Mesenchymal stem cell (in vitro differentiated cells and primary cell): ENCODE measurements around the gene CXCR6.

Experiments
- DNase-seq: peaks from one replicate; pipeline ENCODE4 v3.0.0-alpha.2; 2013
- H2AFZ ChIP-seq: one replicate; pipeline ENCODE4 v1.6.1; 2013; ENCODE audit warnings: low read depth, mild to moderate bottlenecking, control low read depth, inconsistent platforms, low read length, moderate library complexity
- H2AK5ac ChIP-seq: 2 replicates; pipeline ENCODE4 v1.6.1; 2013; ENCODE audit warnings: low read length, moderate library complexity, mild to moderate bottlenecking, inconsistent platforms; ENCODE audit not compliant: severe bottlenecking
- H2BK120ac ChIP-seq: one replicate; pipeline ENCODE4 v1.6.1; 2013; ENCODE audit warnings: low read depth, mild to moderate bottlenecking, inconsistent platforms, low read length, moderate library complexity
- H2BK12ac ChIP-seq, 2 experiments: one replicate each; pipeline ENCODE4 v1.6.1; 2013; ENCODE audit warnings: inconsistent platforms in 2 of 2, low read length in 2 of 2, mild to moderate bottlenecking in 2 of 2, moderate library complexity in 2 of 2, control low read depth in 1 of 2
- H2BK15ac ChIP-seq: one replicate; pipeline ENCODE4 v1.6.1; 2013; ENCODE audit warnings: mild to moderate bottlenecking, low read depth, inconsistent platforms; ENCODE audit not compliant: poor library complexity, severe bottlenecking
- H2BK5ac ChIP-seq: 2 replicates; pipeline ENCODE4 v1.6.1; 2013; ENCODE audit warnings: low read depth, mild to moderate bottlenecking, low read length, control low read depth, inconsistent platforms; ENCODE audit not compliant: poor library complexity, severe bottlenecking
- H3K14ac ChIP-seq, 2 experiments: one replicate each; pipeline ENCODE4 v1.6.1; 2013; ENCODE audit warnings: inconsistent platforms in 2 of 2, low read length in 2 of 2, control low read depth in 1 of 2, mild to moderate bottlenecking in 1 of 2, moderate library complexity in 1 of 2
- H3K18ac ChIP-seq, 2 experiments: one replicate each; pipeline ENCODE4 v1.6.1; 2013; ENCODE audit warnings: inconsistent platforms in 2 of 2, low read length in 2 of 2, control low read depth in 1 of 2, low read depth in 1 of 2, mild to moderate bottlenecking in 1 of 2
- H3K23ac ChIP-seq, 2 experiments: one replicate each; pipeline ENCODE4 v1.6.1; 2013; ENCODE audit warnings: inconsistent platforms in 2 of 2, low read length in 2 of 2, mild to moderate bottlenecking in 2 of 2, moderate library complexity in 2 of 2, control low read depth in 1 of 2
- H3K27ac ChIP-seq: 2 replicates; pipeline ENCODE4 v1.5.1; 2013; ENCODE audit warnings: mild to moderate bottlenecking, moderate library complexity, low read length, control low read depth, inconsistent platforms; ENCODE audit not compliant: poor library complexity, severe bottlenecking
- H3K27me3 ChIP-seq, 2 experiments: 2 replicates each; pipeline versions ENCODE4 v1.6.1 to v1.7.0; 2013; ENCODE audit warnings: low read length in 2 of 2, mild to moderate bottlenecking in 2 of 2, moderate library complexity in 2 of 2, control low read depth in 1 of 2, inconsistent platforms in 1 of 2; ENCODE audit not compliant: control insufficient read depth in 1 of 2, insufficient read depth in 1 of 2
- H3K36me3 ChIP-seq, 2 experiments: 2 replicates each; pipeline versions ENCODE4 v1.6.1 to v1.7.0; 2013; ENCODE audit warnings: low read length in 2 of 2, control low read depth in 1 of 2, inconsistent platforms in 1 of 2, low read depth in 1 of 2, mild to moderate bottlenecking in 1 of 2; ENCODE audit not compliant: insufficient read depth in 2 of 2, control insufficient read depth in 1 of 2
- H3K4ac ChIP-seq, 2 experiments: one replicate each; pipeline ENCODE4 v1.6.1; 2013; ENCODE audit warnings: inconsistent platforms in 2 of 2, low read length in 2 of 2, mild to moderate bottlenecking in 2 of 2, moderate library complexity in 2 of 2, control low read depth in 1 of 2, low read depth in 1 of 2
- H3K4me1 ChIP-seq: 2 replicates; pipeline ENCODE4 v1.6.1; 2013; ENCODE audit warnings: low read depth, low read length, control low read depth; ENCODE audit not compliant: control insufficient read depth, insufficient read depth
- H3K4me2 ChIP-seq: 2 replicates; pipeline ENCODE4 v1.6.1; 2013; ENCODE audit warnings: low read length, mild to moderate bottlenecking, inconsistent platforms; ENCODE audit not compliant: poor library complexity, severe bottlenecking
- H3K4me3 ChIP-seq, 2 experiments: 2 replicates each; pipeline versions ENCODE4 v1.5.1 to v1.7.0; 2013; ENCODE audit warnings: low read length in 2 of 2, mild to moderate bottlenecking in 2 of 2, control low read depth in 1 of 2, low read depth in 1 of 2; ENCODE audit not compliant: insufficient read depth in 1 of 2
- H3K79me1 ChIP-seq: replicated peaks from 2 replicates; pipeline ENCODE4 v1.6.1; 2013; ENCODE audit warnings: mild to moderate bottlenecking, control low read depth, low read length, inconsistent platforms; ENCODE audit not compliant: poor library complexity, severe bottlenecking
- H3K9ac ChIP-seq: 2 replicates; pipeline ENCODE4 v1.7.0; 2013; ENCODE audit warnings: mild to moderate bottlenecking, low read length, moderate library complexity
- H3K9me3 ChIP-seq: 2 replicates; pipeline ENCODE4 v1.7.0; 2013; ENCODE audit warnings: mild to moderate bottlenecking, low read length; ENCODE audit not compliant: control insufficient read depth
- H4K8ac ChIP-seq: one replicate; pipeline ENCODE4 v1.6.1; 2013; ENCODE audit warnings: inconsistent platforms, mild to moderate bottlenecking, low read length, moderate library complexity
- H4K91ac ChIP-seq: one replicate; pipeline ENCODE4 v1.6.1; 2013; ENCODE audit warnings: mild to moderate bottlenecking, low read length, inconsistent platforms
- WGBS: methylation state at CpG from one replicate; pipeline ENCODE4 v1.1.7; 2013; ENCODE audit warnings: mixed read lengths; 5-methylcytosine and 5-hydroxymethylcytosine counted together

Gene CXCR6

DNA sequence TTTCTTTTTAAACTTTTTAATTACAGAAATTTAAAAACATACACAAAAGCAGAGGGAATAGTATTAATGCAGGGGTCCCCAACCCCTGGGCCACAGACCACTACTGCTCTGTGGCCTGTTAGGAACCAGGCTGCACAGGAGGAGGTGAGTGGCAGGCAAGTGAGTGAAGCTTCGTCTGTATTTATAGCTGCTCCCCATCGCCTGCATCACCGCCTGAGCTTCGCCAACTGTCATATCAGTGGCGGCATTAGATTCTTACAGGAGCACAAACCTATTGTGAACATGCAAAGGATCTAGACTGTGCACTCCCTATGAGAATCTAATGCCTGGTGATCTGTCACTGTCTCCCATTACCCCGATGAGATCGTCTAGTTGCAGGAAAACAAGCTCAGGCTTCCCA is 34.5 kb upstream of the CXCR6 start:
- Histone ChIP-seq H3K27me3 (no peaks in the 10 kb centered on the region), H3K4me2 (no peak overlapping the region), H4K8ac (no peak overlapping the region), H2AFZ (no peak overlapping the region), H3K4ac (no peak overlapping the region), H2AK5ac (no peak overlapping the region), H3K4me1 (no peaks in the 10 kb centered on the region), H2BK12ac (no peak overlapping the region), H3K14ac (no peak overlapping the region), H3K36me3 (peaks cover 0 to 2% of the 10 kb centered on the region in 2 experiments), H2BK5ac (no peak overlapping the region), H3K79me1 (no peaks in the 10 kb centered on the region), H3K23ac (no peak overlapping the region), H2BK120ac (no peak overlapping the region), H4K91ac (no peak overlapping the region), H3K9me3 (no peaks in the 10 kb centered on the region), H3K18ac (no peak overlapping the region), H3K4me3 (no peak overlapping the region), H2BK15ac (no peak overlapping the region), H3K27ac (no peak overlapping the region), H3K9ac (no peak overlapping the region)
- DNase-seq = no peak
- 97% methylated on average over 5 of the region's 7 CpGs for WGBS

DNA sequence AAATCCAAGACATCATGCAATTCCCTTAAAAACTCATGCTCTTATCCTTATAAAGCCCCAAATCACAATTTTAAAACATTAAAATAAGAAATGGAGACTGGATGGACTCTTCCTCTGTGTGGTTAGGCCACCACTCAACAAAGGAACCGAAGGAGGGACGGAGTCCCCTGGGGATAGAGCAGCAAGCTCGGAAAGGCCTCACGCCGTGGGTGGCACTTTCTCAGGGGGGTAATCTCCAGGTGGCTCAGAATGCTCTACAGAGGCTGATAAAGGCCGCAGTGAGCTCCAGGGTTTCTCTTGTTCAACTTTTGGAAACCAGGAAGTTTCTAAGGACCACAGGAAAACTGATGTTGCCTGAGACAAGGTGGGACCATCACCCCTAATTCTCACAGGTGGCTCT is 33.7 kb upstream of the CXCR6 start:
- 78% methylated on average over 6 of the region's 6 CpGs for WGBS
- Histone ChIP-seq H3K36me3 (peaks cover 0 to 2% of the 10 kb centered on the region in 2 experiments), H3K9ac (no peak overlapping the region), H3K4ac (no peak overlapping the region), H3K18ac (no peak overlapping the region), H3K9me3 (no peaks in the 10 kb centered on the region), H3K27ac (no peak overlapping the region), H2BK120ac (no peak overlapping the region), H2AK5ac (no peak overlapping the region), H4K8ac (no peak overlapping the region), H3K4me2 (no peak overlapping the region), H3K4me3 (no peak overlapping the region), H3K14ac (no peak overlapping the region), H2AFZ (no peak overlapping the region), H2BK5ac (no peak overlapping the region), H3K79me1 (no peaks in the 10 kb centered on the region), H4K91ac (no peak overlapping the region), H3K4me1 (no peaks in the 10 kb centered on the region), H3K23ac (no peak overlapping the region), H2BK12ac (no peak overlapping the region), H3K27me3 (no peaks in the 10 kb centered on the region), H2BK15ac (no peak overlapping the region)
- no peak for DNase-seq

DNA sequence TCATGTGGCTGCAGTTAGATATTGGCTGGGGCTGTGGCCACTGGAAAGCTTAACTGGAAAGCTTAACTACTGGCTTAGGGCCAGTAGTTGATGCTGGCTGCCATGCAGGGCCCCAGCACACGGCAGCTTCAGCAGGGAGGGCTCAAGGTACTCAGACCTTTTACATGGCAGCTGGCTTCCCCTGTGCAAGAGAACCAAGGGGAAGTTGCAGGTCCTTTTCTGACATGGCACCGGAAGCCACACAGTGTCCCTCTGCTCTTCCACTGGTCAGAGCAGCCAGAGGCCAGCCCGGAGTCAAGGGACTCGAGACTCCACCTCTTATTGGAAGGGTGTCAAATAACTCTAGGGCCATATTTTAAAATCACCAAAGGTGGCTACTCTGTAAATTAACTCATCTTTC is 32.4 kb upstream of the CXCR6 start:
- H3K27me3 ChIP-seq = no peaks in the 10 kb centered on the region
- no peak overlapping the region for H3K23ac ChIP-seq
- peaks cover 0 to 2% of the 10 kb centered on the region in 2 experiments for H3K36me3 ChIP-seq
- H4K91ac ChIP-seq = no peak overlapping the region
- H3K4me1 ChIP-seq = peaks cover 4% of the 10 kb centered on the region
- no peak overlapping the region for H3K4ac ChIP-seq
- no peak overlapping the region for H3K27ac ChIP-seq
- no peak overlapping the region for H3K18ac ChIP-seq
- no peak overlapping the region for H2BK15ac ChIP-seq
- no peak overlapping the region for H3K14ac ChIP-seq
- H2BK5ac ChIP-seq = no peak overlapping the region
- H4K8ac ChIP-seq = no peak overlapping the region
- H2AFZ ChIP-seq = no peak overlapping the region
- no peak overlapping the region for H3K4me2 ChIP-seq
- H2BK120ac ChIP-seq = no peak overlapping the region
- no peak overlapping the region for H2AK5ac ChIP-seq
- no peak for DNase-seq
- no peak overlapping the region for H3K4me3 ChIP-seq
- H3K79me1 ChIP-seq = no peaks in the 10 kb centered on the region
- H3K9me3 ChIP-seq = no peaks in the 10 kb centered on the region
- WGBS = 86% methylated on average over 4 of the region's 4 CpGs
- no peak overlapping the region for H3K9ac ChIP-seq
- no peak overlapping the region for H2BK12ac ChIP-seq

GRCh38 chr3:45911511-45912226 is 31.6 kb upstream of the CXCR6 start:
- no peak overlapping the region for H2BK5ac ChIP-seq
- no peaks in the 10 kb centered on the region for H3K79me1 ChIP-seq
- H3K9me3 ChIP-seq = no peaks in the 10 kb centered on the region
- no peak overlapping the region for H4K8ac ChIP-seq
- no peak overlapping the region for H3K4ac ChIP-seq
- WGBS = 98% methylated on average over 8 of the region's 11 CpGs
- no peak overlapping the region for H2BK12ac ChIP-seq
- H2BK15ac ChIP-seq = no peak overlapping the region
- no peak overlapping the region for H3K9ac ChIP-seq
- H3K4me1 ChIP-seq = peaks cover 6% of the 10 kb centered on the region
- H3K14ac ChIP-seq = no peak overlapping the region
- H3K27me3 ChIP-seq = no peaks in the 10 kb centered on the region
- no peak overlapping the region for H3K4me3 ChIP-seq
- H4K91ac ChIP-seq = no peak overlapping the region
- H3K27ac ChIP-seq = no peak overlapping the region
- no peak for DNase-seq
- H2AFZ ChIP-seq = no peak overlapping the region
- no peak overlapping the region for H3K4me2 ChIP-seq
- H2BK120ac ChIP-seq = no peak overlapping the region
- peaks cover 0 to 2% of the 10 kb centered on the region in 2 experiments for H3K36me3 ChIP-seq
- H3K18ac ChIP-seq = no peak overlapping the region
- no peak overlapping the region for H2AK5ac ChIP-seq
- H3K23ac ChIP-seq = no peak overlapping the region
